HL-60/S4 treated with retinoic acid at 250 ng/mL for 4 days and 3 days (cell line): ENCODE results near the gene IL33.

Experiments
- in situ Hi-C: fragments of 300-500 bp; cut with MboI; formaldehyde crosslinking; loops from 2 replicates; pipeline ENCODE4 v1.7.0; 2022; ENCODE audit warnings: low sequenced_read_pairs

Gene IL33

GRCh38 chr9:6277417-6277816, 61.8 kb downstream of the IL33 start:
- in situ Hi-C loops, result no loop called here

DNA sequence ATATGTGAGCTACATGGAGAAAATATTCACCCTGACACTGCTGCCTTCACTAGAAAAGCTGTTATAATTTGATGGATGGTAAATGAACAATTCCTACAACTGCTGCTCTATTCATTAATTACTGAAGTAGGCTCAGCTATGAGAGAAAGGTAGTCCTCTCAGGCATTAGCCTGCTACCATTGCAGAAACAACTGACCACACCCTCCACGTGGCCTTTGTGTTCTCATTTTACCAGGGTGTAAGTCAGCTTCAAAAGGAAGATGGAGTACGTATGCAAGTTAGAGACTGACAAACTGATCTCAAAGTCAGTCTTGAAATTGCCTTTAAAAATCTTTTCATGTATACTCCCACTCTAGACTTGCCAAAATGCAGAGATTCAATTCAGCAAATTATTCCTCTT, 86.3 kb downstream of the IL33 start:
- in situ Hi-C loops, result loop anchor here (25.0 kb wide), 2 partner anchors 240 to 415 kb away; partner anchors contain the start of gene MLANA

DNA sequence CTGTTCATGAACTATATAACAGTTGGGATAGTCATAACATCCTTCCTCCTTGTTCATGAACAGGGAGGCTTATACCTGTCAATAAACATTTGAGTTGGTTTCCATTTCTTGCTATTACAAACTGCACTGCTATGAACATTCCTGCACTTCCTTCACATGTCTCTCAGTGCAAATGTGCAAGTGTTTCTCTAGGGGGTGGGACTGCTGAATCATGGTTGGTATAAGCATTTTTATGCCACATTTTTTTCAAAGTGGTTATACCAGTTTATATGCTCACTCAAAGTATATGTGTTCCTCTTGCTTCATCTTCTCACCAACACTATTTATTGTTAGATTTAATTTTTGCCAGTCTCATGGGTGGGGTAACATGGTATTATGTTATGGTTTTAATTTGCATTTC, 86.8 kb downstream of the IL33 start:
- in situ Hi-C loops, result loop anchor here (25.0 kb wide), 2 partner anchors 240 to 415 kb away; partner anchors contain the start of gene MLANA

GRCh38 chr9:6304232-6304631, 88.6 kb downstream of the IL33 start:
- in situ Hi-C loops, result loop anchor here (25.0 kb wide), 2 partner anchors 242 to 417 kb away; partner anchors contain the start of gene MLANA

GRCh38 chr9:6305954-6306563, 90.5 kb downstream of the IL33 start:
- in situ Hi-C loops, result loop anchor here (25.0 kb wide), 2 partner anchors 244 to 419 kb away; partner anchors contain the start of gene MLANA
